ENCODE data around the gene ZDHHC3.

Gene ZDHHC3

GRCh38 chr3:44976002-44976815, at the start of gene ZDHHC3, which contains the start of gene EXOSC7:
ZDHHC3 (minus strand) TSS chr3:44976174; CDS start chr3:44959436, 16,738 bp downstream.
EXOSC7 (plus strand) TSS chr3:44976244; CDS start chr3:44976278, 34 bp downstream.
- DNase-seq = peak; percentile 84

- DNase-seq = no peak
Observed at GRCh38 chr3:45024542-45025255, 48.7 kb upstream of the ZDHHC3 start.

GRCh38 chr3:45023675-45024074, 47.7 kb upstream of the ZDHHC3 start:
- no peak for DNase-seq

DNA sequence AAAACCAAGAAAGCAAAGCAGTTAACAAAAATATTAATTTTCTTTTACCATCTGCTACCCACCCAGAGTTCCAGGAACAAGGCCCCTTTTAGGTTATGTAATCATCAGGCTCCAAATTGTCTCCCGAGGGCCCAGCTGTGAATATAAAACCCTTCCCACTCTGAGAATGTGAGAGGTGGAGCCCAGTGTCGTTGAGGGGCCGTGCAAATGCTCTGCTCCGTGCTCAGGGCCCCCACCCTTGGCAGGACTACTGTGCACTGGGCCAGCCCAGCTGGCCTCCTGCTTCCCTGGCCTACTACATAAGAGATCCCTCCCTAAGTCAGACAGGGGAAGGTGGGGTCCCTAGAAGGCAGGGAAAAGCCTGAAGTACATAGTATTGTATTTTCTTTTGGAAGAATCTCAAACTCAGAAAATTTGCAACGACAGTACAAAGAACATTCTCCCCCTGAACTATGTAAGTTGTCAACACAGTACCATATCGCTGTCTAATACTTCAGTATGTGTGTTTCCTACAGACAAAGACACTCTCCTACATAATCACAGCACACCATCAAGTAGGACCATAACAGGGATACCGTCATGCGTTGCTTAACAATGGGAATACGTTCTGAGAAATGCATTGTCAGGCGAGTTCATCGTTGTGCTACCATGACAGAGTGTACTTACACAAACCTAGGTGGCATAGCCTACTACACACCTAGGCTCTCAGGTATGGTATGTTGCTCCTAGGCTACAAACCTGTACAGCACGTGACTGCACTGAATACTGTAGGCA, 45.7 kb upstream of the ZDHHC3 start:
- DNase-seq = no peak

GRCh38 chr3:45020534-45020933, 44.6 kb upstream of the ZDHHC3 start:
- DNase-seq = no peak

GRCh38 chr3:45017821-45018220, 41.8 kb upstream of the ZDHHC3 start:
- DNase-seq = no peak

- no peak for DNase-seq
Observed at GRCh38 chr3:45016916-45017315, 40.9 kb upstream of the ZDHHC3 start.

DNA sequence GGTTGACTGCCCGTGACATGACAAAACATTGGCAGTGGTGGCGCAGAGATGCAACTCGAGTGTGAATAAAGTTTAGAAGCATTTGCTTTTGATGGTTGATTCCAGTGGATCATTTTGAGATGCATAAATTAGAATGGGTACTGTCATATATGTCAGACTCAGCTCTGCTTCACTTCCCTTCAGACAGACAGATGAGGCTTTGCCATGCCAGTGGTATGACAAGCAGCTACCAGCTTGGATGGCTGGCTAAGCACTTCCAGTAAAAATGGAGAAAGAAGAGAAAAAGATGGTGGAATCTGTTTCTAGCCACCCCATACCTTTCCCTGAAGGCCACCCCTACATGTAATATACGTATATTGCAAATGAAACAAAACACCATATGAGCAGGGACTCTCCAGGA, 36.6 kb upstream of the ZDHHC3 start:
- DNase-seq = no peak

DNA sequence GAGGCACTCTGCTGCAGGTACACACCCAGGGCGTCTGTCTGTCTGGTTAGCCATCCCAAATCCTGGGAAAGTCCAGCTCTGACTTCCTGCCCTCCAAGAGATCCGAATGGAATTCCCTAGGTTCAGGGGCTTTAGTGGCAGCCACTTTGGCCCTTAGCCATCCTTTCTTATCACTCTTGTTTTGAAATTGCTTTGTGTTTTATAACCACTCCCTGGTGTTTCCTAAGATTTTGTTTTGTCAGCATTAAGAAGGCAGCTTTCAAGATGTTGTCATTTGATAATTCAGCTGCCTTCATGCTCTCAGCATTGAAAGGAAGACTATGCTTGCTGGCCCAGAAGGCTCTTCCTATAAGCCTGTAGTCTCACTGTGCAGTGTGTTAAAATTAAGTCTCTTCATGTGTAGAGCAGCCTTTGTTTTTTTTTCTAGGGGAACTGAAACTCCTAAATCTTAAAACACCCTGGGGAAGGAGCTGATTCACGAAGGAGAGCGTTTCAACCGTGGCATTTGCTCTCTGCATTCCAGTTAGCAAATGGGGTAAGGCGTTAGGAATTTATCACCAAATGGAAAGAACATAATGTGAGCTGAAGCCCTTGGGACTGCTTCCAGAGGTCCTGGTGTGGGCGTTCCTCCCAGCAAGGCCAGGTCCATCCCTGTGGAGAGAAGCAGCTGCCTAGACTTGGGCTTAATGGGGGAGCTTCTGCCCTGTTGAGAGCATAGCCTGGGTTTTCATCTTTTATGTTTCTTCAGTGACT, 36.0 kb upstream of the ZDHHC3 start:
- no peak for DNase-seq

- no peak for DNase-seq
Observed at GRCh38 chr3:45010811-45011333, 34.9 kb upstream of the ZDHHC3 start.

GRCh38 chr3:45009868-45010267, 33.9 kb upstream of the ZDHHC3 start:
- DNase-seq = no peak

GRCh38 chr3:45008117-45008516, 32.1 kb upstream of the ZDHHC3 start:
- no peak for DNase-seq

GRCh38 chr3:45007091-45007490, 31.1 kb upstream of the ZDHHC3 start:
- no peak for DNase-seq

DNA sequence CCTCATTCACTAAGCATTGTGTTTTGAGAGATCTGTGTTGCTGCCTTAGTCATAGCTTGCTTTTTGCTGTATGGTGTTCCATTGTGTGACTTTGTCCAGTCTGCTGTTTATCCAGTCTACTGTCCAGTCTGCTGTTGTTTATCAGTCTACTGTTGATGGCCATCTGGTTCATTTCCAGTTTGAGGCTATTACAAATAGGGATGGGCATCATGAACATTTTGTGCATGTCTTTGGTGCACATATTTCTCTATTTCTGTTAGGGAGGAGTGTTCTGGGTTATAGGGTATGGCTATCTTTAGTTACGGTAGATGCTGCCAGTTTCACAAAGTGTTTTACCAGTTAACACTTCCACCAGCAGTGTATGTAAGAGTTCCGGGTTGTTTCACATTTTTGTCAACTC, 27.9 kb upstream of the ZDHHC3 start:
- no peak for DNase-seq

DNA sequence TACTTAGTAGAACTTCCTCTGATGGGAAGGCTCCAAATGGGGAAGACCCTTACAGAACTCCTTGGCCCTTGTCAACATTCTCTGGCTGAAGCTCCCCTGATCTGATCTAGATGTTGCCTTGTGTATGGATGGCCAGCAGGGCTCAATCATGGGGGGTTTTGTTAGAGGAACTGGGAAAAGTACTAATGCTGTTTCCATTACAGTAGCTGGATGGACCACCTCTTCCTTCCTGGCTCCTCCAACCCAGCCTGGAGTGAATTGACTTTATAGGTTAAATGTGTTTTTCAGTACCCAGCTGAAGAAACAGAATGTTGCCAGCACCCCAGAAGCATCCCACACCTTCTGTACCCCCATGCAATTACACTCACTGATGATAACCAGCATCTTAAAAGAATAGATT, 27.4 kb upstream of the ZDHHC3 start:
- DNase-seq = no peak

DNA sequence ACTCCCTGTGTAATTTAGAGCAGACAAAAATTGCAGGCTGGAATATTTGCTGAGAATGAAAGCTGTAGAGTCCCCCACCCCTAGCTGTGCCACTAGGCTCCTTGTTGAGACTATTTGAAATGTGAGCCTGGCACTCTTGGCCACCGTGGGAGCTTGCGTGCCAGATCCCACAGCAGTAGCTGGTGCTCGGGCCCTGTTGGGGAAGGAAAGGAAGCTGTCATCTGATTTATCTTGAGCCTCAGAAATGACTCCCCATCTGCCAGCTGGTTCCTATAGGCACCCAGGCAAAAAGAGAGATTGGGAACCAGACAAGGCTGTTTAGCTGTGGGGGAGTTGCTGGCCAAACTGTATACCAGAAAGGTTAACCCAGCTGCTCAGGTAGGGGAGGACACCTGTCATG, 26.7 kb upstream of the ZDHHC3 start:
- no peak for DNase-seq

GRCh38 chr3:45002139-45002660, 26.2 kb upstream of the ZDHHC3 start:
- no peak for DNase-seq

DNA sequence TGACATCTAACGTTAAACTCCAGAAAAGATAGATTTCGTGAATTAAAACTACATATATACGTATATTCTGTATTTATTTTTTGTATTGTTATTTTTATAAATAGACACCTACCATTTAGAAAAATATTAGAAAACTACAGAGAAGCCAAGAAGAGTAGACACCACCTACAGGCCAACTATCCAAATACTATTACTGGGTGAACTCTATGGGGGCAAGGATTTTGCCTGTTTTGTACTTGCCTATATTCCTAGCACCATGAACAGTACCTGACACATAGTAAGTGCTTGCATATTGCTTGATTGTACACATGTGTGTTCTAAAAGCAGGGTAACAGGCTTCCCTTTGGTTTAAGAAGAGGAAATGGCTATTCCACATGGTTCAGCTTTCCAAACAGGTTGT, 25.8 kb upstream of the ZDHHC3 start:
- DNase-seq = no peak

DNA sequence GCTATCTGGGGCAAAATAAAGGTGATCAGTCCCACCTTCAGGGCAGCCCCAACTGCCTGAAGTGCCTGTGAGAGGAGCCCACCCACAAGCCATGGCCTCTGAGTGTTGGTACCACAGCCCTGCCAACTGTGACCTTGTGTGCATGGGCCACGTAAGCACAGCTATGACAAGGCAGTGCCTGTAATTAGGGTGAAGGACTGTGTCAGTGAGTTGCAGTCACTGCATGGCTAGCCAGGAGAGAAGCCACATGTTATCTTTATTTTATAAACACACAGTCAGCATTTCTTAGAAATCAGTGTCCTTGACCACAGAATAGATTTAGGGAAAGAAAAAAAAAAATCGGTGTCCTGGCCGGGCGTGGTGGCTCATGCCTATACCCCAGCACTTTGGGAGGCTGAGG, 24.8 kb upstream of the ZDHHC3 start:
- no peak for DNase-seq

DNA sequence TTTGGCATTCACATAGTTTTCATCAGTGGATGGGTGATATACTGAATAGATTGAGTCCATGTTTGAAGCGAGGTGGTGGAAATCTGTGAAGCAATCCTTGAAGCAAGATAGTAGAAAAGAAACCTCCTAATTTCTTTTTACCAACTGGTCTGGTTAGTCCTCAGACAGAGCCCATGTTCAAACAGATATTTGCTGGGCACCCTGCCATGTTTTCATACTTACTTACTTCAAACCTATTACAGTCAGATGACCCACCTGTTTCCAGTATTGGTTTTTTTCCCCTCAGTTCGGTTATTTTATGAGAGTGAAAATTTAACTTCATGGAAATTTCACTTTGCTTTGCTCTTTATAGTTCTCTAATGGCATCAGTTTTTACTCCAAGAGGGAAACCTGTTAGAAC, 23.8 kb upstream of the ZDHHC3 start:
- DNase-seq = no peak

DNA sequence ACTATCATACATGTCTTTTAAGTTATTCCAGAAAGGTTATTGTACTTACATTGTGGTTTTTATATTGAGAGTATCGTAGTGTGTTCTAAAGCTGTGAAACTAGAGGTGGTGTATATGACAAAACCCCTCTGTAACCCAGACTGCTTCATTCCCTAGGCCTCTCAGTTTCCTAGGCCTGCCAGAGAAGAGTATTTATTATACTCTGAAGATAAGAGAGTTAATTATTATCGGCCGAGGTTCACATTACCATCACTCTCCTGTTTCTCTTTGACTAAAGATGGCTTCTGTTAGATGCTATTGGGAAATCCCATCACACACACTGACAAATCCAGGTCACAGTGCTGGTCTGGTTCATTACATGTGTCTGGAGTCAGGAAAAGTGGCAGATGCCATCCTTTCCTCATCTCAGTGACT, 20.6 kb upstream of the ZDHHC3 start:
- no peak for DNase-seq

DNA sequence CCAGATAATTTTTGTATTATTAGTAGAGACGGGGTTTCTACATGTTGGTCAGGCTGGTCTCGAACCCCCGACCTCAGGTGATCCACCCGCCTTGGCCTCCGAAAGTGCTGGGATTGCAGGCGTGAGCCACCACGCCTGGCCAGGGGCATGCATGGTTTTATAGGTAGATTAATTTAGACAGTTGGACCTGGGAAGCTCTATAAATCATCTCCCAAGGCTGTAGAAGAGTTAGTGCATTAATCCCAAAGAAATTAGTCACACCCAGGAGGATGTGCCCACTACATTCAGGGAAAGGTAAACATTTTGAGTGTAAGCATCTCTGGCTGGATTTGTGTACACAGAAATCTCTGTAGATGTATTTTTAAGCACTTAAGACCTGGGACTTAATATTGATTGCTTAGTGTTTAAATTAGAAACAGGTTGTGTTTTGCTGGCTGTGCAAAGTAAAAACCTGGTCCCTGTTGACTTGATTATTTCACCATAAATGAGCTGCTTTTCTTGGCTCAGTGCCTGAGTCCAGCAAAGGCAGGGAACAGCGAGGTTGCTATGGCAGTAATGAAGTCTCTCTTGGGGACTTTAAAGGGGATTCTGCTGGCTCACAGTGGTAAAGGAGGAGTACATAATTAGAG, 19.3 kb upstream of the ZDHHC3 start:
- DNase-seq = no peak

Measured in NCI-H82 (cell line).